GM23248 (cell line): ENCODE data around the gene SF3A1. TPM values are rescaled to one million over a fixed set of nuclear protein-coding genes. Genes with fewer than 3 reads are reported as not detected.

Source experiments
- DNase-seq: peaks from one replicate; pipeline ENCODE4 v3.0.0-alpha.2; 2015
- H2AFZ ChIP-seq: fragments of 200-600 bp; sonication (generic); 2 replicates; pipeline ENCODE4 v1.6.1; 2016; ENCODE audit warnings: antibody characterized with exemption
- H3F3A ChIP-seq: fragments of 200-600 bp; sonication (generic); 2 replicates; pipeline ENCODE4 v1.6.1; 2016; ENCODE audit warnings: mild to moderate bottlenecking, antibody characterized with exemption, mixed run types; ENCODE audit not compliant: insufficient read depth
- H3K27ac ChIP-seq: fragments of 200-600 bp; sonication (generic); 2 replicates; pipeline ENCODE4 v1.5.1; 2016; ENCODE audit warnings: mild to moderate bottlenecking
- H3K27me3 ChIP-seq: fragments of 200-600 bp; sonication (generic); replicated peaks from 2 replicates; pipeline ENCODE4 v1.6.1; 2016; ENCODE audit warnings: mild to moderate bottlenecking; ENCODE audit not compliant: insufficient read depth
- H3K36me3 ChIP-seq: fragments of 200-600 bp; sonication (generic); 2 replicates; pipeline ENCODE4 v1.6.1; 2016; ENCODE audit warnings: low read depth, mild to moderate bottlenecking
- H3K4me1 ChIP-seq: fragments of 200-600 bp; sonication (generic); 2 replicates; pipeline ENCODE4 v1.6.1; 2016; ENCODE audit warnings: mild to moderate bottlenecking; ENCODE audit not compliant: insufficient read depth
- H3K4me2 ChIP-seq: fragments of 200-600 bp; sonication (generic); one replicate; pipeline ENCODE4 v1.6.1; 2016; ENCODE audit warnings: mild to moderate bottlenecking; ENCODE audit not compliant: unreplicated experiment
- H3K4me3 ChIP-seq: fragments of 200-600 bp; sonication (generic); 2 replicates; pipeline ENCODE4 v1.5.1; 2016; ENCODE audit warnings: mild to moderate bottlenecking
- H3K79me2 ChIP-seq: fragments of 200-600 bp; sonication (generic); 2 replicates; pipeline ENCODE4 v1.6.1; 2016; ENCODE audit warnings: mild to moderate bottlenecking; ENCODE audit not compliant: insufficient read depth
- H3K9ac ChIP-seq: fragments of 200-600 bp; sonication (generic); 2 replicates; pipeline ENCODE4 v1.6.1; 2016; ENCODE audit warnings: mild to moderate bottlenecking
- H3K9me2 ChIP-seq: fragments of 200-600 bp; sonication (generic); 2 replicates; pipeline ENCODE4 v1.6.1; 2016; ENCODE audit warnings: mixed run types, mild to moderate bottlenecking, moderate library complexity; ENCODE audit not compliant: insufficient read depth
- H3K9me3 ChIP-seq: fragments of 200-600 bp; sonication (generic); one replicate; pipeline ENCODE4 v1.6.1; 2017; ENCODE audit warnings: low read depth
- H4K20me1 ChIP-seq: fragments of 200-600 bp; sonication (generic); 2 replicates; pipeline ENCODE4 v1.6.0; 2016; ENCODE audit not compliant: insufficient read depth
- EZH2 ChIP-seq: fragments of 200-600 bp; sonication (generic); IDR thresholded peaks from 2 replicates; pipeline ENCODE4 v1.6.1; 2018; ENCODE audit warnings: antibody characterized with exemption, mild to moderate bottlenecking; ENCODE audit not compliant: insufficient read depth, poor library complexity, severe bottlenecking
- EZH2phosphoT487 ChIP-seq: fragments of 200-600 bp; sonication (generic); IDR thresholded peaks from 2 replicates; pipeline ENCODE4 v1.6.1; 2018; ENCODE audit warnings: antibody characterized with exemption, moderate library complexity, mild to moderate bottlenecking, low read depth; ENCODE audit not compliant: insufficient read depth
- WGBS, 2 experiments: methylation state at CpG; one replicate each; pipeline ENCODE4 v1.1.6; 2015 to 2017; ENCODE audit warnings: low lambda C conversion rate in 2 of 2, low coverage in 1 of 2; ENCODE audit errors: missing lambda C conversion rate in 2 of 2; 5-methylcytosine and 5-hydroxymethylcytosine counted together
- in situ Hi-C: fragments of 300-500 bp; cut with MboI; formaldehyde crosslinking; loops from 2 replicates; pipeline ENCODE4 v1.15.0; 2020
- polyA plus RNA-seq: library from polyadenylated mRNA; unstranded; fragments of >200 nt; fragmentation: Nextera tagmentation; extraction: Ambion mirVana; gene quantifications from 2 replicates; pipeline ENCODE4 v1.2.1, GENCODE V29; 2016
- total RNA-seq: library from RNA; depleted of rRNA; stranded (reverse); fragments of >200 nt; shearing (Covaris generic); gene quantifications from 2 replicates; pipeline ENCODE4 v1.2.3, GENCODE V29; 2014

The SF3A1 gene
- total and polyA plus RNA-seq, 2 experiments from 2014 or later = 12.9 to 75.0 TPM

DNA sequence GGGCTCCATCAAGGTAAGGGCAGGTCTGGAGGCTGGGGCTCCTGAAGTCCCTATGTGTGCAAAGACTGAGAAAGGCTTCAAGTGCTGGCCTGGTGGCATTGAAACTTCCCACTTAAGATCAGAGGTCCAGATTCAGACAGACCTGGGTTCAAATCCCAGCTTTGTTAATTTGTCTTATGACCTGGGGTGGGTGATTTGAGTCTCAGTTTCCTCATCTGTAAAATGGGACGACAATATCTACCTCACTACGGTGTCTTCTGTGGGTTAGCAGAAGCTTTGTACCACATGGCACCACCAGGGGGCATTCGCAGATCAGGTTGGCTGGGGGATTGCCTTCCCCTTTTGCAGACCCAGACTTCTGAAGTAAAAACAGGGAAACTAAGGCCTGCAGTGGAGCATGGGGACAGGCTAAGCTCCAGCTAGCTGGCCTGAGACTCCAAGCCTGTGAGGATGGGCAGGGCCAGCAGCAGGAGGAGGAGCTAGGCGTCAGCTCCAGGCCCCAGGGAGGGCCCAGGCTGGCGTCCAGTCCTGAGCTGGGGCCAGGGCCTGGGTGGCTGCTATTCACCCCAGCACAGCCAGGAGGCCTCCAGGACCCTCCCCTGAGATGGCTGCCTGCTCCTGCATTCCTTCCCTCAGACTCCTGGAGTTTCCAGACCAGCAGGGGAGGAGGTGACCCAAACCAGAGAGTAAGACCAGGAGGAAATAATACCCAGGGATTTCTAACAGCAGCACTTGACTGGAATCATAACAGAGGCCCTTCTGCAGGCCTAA lies 68.9 kb downstream of the SF3A1 start:
- in situ Hi-C loops = loop anchor here (10.0 kb wide), 1 partner anchor 97 kb away; the partner anchor contains the start of gene RNF215
- Histone ChIP-seq H4K20me1 (no peaks in the 10 kb centered on the region), H3K9ac (peak overlapping the region; percentile 79; the same call in 1 of the 2 replicates), H3K27me3 (no peaks in the 10 kb centered on the region), H2AFZ (no peak overlapping the region; the same call in 1 of the 2 replicates), H3K79me2 (no peaks in the 10 kb centered on the region), H3K4me2 (peak overlapping the region; percentile 67), H3K4me1 (peaks cover 20% of the 10 kb centered on the region), H3K9me2 (no peaks in the 10 kb centered on the region), H3K27ac (peak overlapping the region; percentile 20; the same call in 1 of the 2 replicates), H3K36me3 (no peaks in the 10 kb centered on the region), H3K4me3 (peak overlapping the region; percentile 82), H3K9me3 (no peaks in the 10 kb centered on the region), H3F3A (peaks cover 17% of the 10 kb centered on the region)
- TF ChIP-seq EZH2phosphoT487 = no peak
- TF ChIP-seq EZH2 = no peak
- 11 to 22% methylated on average over 5 of the region's 5 CpGs for WGBS, 2 experiments
- peak; percentile 91 for DNase-seq

DNA sequence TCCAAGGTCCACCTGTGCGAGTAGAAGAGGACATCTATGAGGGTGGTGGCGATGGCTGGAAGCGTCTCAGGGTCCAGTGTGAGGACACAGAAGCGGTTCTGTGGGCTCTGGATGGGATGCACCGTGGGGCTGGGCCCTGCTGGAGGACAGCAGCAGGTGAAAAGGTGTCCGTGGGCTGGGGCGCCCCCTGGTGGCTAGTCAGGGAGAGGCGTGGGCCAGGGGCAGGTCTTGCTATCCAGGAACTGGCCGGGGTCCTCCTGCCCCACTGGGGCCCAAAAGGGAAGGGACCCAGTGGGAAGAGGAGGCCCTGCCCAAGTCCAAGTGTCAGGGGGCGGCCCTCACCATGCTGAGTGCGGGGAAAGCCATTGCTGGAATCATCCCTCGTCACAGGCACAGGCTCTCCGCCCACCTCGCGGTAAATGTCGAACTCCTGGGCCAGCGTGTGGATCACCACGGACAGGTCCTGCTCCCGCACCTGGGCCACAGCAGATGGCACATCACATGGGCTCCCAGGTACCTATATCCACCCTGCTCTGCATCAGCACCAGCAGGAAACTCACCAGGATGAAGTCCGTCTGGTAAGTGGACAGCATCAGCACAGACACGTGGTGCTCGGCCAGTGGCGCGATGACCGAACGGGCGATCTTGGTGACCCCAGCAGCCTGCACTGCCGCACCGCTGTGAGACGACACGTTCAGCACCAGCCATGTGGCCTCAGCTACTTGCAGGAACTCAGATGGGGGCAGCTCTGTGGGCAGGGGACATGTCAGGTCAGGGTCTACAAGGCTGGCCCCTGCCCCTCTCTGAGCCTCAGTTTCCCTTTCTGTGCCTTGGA lies 69.7 kb downstream of the SF3A1 start:
- H3F3A ChIP-seq = peaks cover 16% of the 10 kb centered on the region
- no peak overlapping the region for H3K27ac ChIP-seq
- H3K79me2 ChIP-seq = no peaks in the 10 kb centered on the region
- no peaks in the 10 kb centered on the region for H3K27me3 ChIP-seq
- no peak overlapping the region for H3K4me2 ChIP-seq
- peak; percentile 47 for DNase-seq
- H3K4me3 ChIP-seq = no peak overlapping the region
- H4K20me1 ChIP-seq = no peaks in the 10 kb centered on the region
- TF ChIP-seq EZH2 (no peak), EZH2phosphoT487 (no peak)
- in situ Hi-C loops = loop anchor here (10.0 kb wide), 1 partner anchor 98 kb away; the partner anchor contains the start of gene RNF215
- H3K9me2 ChIP-seq = no peaks in the 10 kb centered on the region
- no peak overlapping the region for H2AFZ ChIP-seq
- H3K9ac ChIP-seq = no peak overlapping the region
- no peaks in the 10 kb centered on the region for H3K36me3 ChIP-seq
- H3K4me1 ChIP-seq = peaks cover 20% of the 10 kb centered on the region
- no peaks in the 10 kb centered on the region for H3K9me3 ChIP-seq
- WGBS, 2 experiments = 65 to 67% methylated on average over 30 to 31 of the region's 31 CpGs

DNA sequence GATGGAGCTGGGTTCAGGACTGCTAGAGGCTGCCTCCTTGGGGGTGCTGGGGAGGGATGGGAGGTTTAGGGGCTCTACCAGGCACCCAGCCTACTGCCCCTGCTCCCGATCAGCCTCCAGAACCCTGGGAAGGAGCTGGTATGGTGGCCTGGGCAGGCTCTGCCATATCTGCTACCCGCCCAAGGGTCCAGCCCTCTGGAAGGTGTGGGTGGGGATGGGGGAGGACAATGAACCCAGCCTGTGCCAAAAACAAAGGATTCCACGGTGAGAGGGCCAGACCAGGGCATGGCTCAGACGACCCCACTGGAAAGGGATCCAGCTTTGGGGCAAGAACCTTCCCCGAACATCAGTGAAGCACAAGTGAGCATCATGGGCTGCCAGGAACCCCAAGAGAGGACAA lies 70.4 kb downstream of the SF3A1 start:
- Histone ChIP-seq H3K9ac (no peak overlapping the region), H3K9me2 (no peaks in the 10 kb centered on the region), H3F3A (peaks cover 10% of the 10 kb centered on the region), H3K79me2 (no peaks in the 10 kb centered on the region), H2AFZ (no peak overlapping the region), H3K9me3 (no peaks in the 10 kb centered on the region), H3K27me3 (no peaks in the 10 kb centered on the region), H3K27ac (no peak overlapping the region), H3K4me2 (no peak overlapping the region), H3K4me1 (peaks cover 20% of the 10 kb centered on the region), H3K36me3 (no peaks in the 10 kb centered on the region), H4K20me1 (no peaks in the 10 kb centered on the region), H3K4me3 (no peak overlapping the region)
- in situ Hi-C loops = loop anchor here (10.0 kb wide), 1 partner anchor 98 kb away; the partner anchor contains the start of gene RNF215
- WGBS, 2 experiments = 84 to 90% methylated on average over 4 to 5 of the region's 5 CpGs
- no peak for DNase-seq
- TF ChIP-seq EZH2 (no peak), EZH2phosphoT487 (no peak)

DNA sequence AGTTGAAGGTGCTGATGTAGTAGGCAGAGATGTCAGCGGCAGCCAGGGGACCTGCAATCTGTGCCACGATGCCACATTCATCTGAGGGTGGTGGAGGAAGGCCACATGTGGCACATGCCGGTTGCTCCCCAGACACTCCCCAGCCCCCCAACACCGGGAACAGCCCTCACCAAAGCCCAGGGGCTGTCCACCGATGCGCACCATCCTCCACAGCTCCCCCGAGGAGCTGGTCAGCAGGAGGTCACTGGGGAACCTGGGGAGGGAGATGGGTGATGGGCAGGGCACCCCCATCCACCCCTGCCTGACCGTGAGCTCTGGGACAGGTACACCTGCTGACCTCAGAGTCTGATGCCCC lies 70.9 kb downstream of the SF3A1 start:
- H3K9ac ChIP-seq = no peak overlapping the region
- H3K36me3 ChIP-seq = no peaks in the 10 kb centered on the region
- H2AFZ ChIP-seq = no peak overlapping the region
- no peak for DNase-seq
- H3K4me1 ChIP-seq = peaks cover 17% of the 10 kb centered on the region
- no peak overlapping the region for H3K27ac ChIP-seq
- H3K79me2 ChIP-seq = no peaks in the 10 kb centered on the region
- TF ChIP-seq EZH2phosphoT487 = no peak
- no peak for TF ChIP-seq EZH2
- H3K9me3 ChIP-seq = no peaks in the 10 kb centered on the region
- no peak overlapping the region for H3K4me2 ChIP-seq
- 81 to 90% methylated on average over 8 of the region's 8 CpGs for WGBS, 2 experiments
- H4K20me1 ChIP-seq = no peaks in the 10 kb centered on the region
- no peaks in the 10 kb centered on the region for H3K9me2 ChIP-seq
- H3K27me3 ChIP-seq = no peaks in the 10 kb centered on the region
- in situ Hi-C loops = loop anchor here (10.0 kb wide), 1 partner anchor 99 kb away; the partner anchor contains the start of gene RNF215
- H3F3A ChIP-seq = peaks cover 5% of the 10 kb centered on the region
- no peak overlapping the region for H3K4me3 ChIP-seq
